GM18499 (cell line): ENCODE data around the gene NDUFB7.
A peak's percentile ranks its signal among the peaks of the same experiment; 100 is the strongest.

Source experiments
- ATAC-seq: cut with Tn5 transposase; IDR thresholded peaks from one replicate; pipeline ENCODE4 v1.9.1; 2021; ENCODE audit warnings: moderate number of reproducible peaks; ENCODE audit not compliant: insufficient read depth, unreplicated experiment

Gene NDUFB7

DNA sequence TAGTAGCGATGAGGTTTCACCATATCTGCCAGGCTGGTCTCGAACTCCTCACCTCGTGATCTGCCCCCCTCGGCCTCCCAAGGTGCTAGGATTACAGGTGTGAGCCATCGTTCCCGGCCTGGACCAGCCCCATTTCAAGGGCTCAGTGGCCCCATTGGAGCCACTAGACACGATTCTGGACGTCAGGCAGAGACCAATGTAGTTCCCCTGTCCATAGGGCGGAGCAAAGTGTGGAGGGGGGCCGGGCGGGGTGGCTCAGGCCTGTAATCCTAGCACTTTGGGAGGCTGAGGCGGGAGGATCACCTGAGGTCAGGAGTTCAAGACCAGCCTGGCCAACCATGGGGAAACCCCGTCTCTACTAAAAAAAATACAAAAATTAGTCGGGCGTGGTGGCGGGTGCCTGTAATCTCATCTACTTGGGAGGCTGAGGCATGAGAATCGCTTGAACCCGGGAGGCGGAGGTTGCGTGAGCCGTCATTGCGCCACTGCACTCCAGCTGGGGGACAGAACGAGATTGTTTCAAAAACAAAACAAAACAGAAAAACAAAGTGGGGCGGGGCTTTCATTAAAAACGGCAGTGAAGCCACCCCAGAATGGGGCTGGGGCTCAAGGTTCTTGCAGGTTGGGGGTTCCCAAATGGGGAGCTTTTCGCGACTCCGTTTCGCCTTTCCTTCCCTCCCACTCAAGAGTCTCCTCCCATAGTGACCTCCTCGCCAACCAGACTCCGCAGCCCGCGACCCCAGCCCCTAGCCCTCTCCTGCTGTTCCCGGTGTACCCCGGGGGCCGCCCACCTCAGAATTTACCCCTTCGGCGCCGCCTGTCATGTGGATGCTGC lies 43.2 kb downstream of the NDUFB7 start:
- no peak for ATAC-seq

DNA sequence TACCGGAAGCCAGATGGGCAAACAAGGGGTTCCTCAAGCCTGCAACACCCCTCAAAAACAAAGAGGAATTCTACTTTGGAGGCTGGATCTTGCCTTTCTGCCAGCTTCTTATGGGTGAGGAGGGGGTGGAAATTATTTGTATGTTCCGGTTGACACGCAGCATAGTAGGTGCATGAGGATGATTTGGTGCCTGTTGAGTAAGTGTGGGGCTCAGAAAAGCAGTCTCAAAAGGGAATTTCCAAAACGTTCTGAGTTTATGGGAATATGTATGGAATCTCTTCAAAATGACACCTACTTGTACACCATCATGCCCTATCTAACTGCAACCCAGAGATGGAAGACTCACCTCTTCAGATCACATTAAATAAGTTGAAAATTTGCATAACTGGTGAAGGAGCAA lies 45.4 kb downstream of the NDUFB7 start:
- ATAC-seq: no peak

DNA sequence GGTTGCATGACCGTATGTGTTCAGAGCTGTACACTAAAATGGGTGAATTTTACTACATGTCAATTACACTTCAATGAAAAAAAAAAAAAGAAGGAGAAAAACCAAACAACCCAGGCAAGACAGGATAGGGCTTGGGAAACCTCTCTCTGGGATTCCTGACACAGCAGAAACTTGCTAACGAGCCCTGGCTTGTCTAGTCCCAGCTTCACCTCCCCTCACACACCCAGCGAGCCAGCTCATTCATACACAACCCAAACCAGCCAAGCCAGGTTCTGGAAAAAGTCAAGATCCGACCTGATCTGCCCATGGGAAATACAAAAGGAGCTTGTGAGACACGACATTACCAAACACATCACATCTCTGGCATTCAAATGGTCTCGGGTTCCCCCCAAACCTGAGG lies 46.1 kb downstream of the NDUFB7 start:
- ATAC-seq: no peak

- ATAC-seq: no peak
Measured at GRCh38 chr19:14520543-14520942, 51.3 kb downstream of the NDUFB7 start.

- no peak for ATAC-seq
Measured at GRCh38 chr19:14519860-14520407, 51.9 kb downstream of the NDUFB7 start.

GRCh38 chr19:14519245-14519859 lies 52.5 kb downstream of the NDUFB7 start:
- no peak for ATAC-seq

DNA sequence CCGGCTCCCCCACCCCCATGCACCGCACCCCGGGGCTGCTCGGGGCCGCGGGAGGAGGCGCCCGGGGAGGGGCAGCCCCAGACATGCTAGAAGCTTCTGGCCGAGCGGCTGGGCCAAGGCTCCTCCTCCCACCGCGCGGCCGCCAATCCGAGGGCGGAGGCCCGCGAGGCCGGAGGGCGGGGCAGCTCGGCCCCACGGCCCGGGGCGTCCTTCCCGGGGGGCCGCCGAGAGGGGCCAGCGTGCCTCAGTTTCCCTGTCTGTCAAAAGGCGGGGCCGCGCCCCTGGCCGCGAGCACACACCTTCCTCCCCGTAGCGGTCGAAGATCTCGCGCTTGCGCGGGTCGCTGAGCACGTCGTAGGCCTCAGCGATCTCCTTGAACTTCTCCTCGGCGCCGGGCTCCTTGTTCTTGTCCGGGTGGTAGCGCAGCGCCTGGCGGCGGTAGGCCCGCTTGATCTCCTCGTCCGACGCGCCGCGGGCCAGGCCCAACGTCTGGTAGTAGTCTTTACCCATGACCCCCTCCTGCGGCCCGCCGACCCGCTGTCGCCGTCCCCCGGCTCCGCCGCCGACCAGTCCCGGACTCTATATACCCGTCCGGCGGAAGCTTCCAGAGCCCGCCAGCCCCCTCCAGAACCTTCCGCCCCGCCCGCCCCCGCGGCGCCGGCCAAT lies 53.9 kb downstream of the NDUFB7 start, which contains the start of gene DNAJB1:
TSS of gene DNAJB1 (minus strand) at position 558 of the 666 bp plus-strand sequence. CDS start at position 510, 48 bp downstream.
- peak; percentile 42 for ATAC-seq

DNA sequence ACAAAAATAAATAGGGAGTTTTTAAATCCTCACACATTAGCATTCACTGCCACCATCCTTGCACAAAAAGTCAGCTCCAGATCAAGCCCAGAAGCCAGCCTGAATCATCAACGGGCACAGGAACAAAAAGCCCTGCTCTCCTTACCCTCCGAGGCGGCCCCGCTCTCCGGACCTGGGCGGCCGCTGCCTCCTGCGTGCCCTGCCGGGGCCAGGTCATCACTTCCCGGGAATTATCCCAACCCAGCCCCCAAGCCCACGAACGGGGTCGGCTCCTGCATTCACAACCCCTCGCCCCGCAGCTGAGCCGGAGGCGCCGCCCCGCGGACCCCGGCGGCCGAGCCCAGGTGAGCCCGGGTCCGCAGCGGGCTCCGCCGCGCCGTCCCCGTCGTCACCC lies 54.4 kb downstream of the NDUFB7 start:
- ATAC-seq: no peak

- no peak for ATAC-seq
Measured at GRCh38 chr19:14516746-14517438, 55.0 kb downstream of the NDUFB7 start.
